Natural killer cell (primary cell): ENCODE measurements around the gene MRPS18C. TPM values are rescaled to one million over a fixed set of nuclear protein-coding genes. Genes with fewer than 3 reads are reported as not detected.
"Not testable (repeated sequence)": the region's sequence is repeated elsewhere in the genome, so short reads cannot be mapped to it uniquely, and the experiment has no call there.

Experiments
- ATAC-seq, 3 donors: fragments of 150-1000 bp in 2 of 3; fragments of 200-7000 bp in 1 of 3; cut with Tn5 transposase; 1 replicate in 1 of 3; 2 replicates in 2 of 3; pipeline ENCODE4 v1.10.0; 2021; ENCODE audit warnings: mild to moderate bottlenecking in 2 of 3, moderate library complexity in 2 of 3
- DNase-seq, 2 donors: peaks; one replicate each; pipeline versions ENCODE4 v3.0.0 to v3.0.0-alpha.2; 2013 to 2021; ENCODE audit warnings: mixed read lengths in 1 of 2
- H3K27ac ChIP-seq: one replicate; pipeline ENCODE4 v1.5.1; 2013; ENCODE audit warnings: mild to moderate bottlenecking, low read length
- H3K27me3 ChIP-seq: one replicate; pipeline ENCODE4 v1.6.1; 2013; ENCODE audit warnings: low read length; ENCODE audit not compliant: control insufficient read depth, insufficient read depth
- H3K36me3 ChIP-seq: one replicate; pipeline ENCODE4 v1.6.1; 2013; ENCODE audit warnings: low read length; ENCODE audit not compliant: control insufficient read depth, insufficient read depth
- H3K4me1 ChIP-seq: one replicate; pipeline ENCODE4 v1.6.1; 2013; ENCODE audit warnings: low read length; ENCODE audit not compliant: control insufficient read depth, insufficient read depth
- H3K4me3 ChIP-seq: one replicate; pipeline ENCODE4 v1.5.1; 2013; ENCODE audit warnings: low read length
- H3K9me3 ChIP-seq: one replicate; pipeline ENCODE4 v1.6.1; 2013; ENCODE audit warnings: low read length; ENCODE audit not compliant: control insufficient read depth, insufficient read depth
- H3K27ac Mint-ChIP-seq, 2 donors: one replicate each; pipeline ENCODE4 v1.8.0; 2022; ENCODE audit warnings: mild to moderate bottlenecking in 2 of 2, mixed read lengths in 2 of 2, moderate library complexity in 1 of 2
- H3K27me3 Mint-ChIP-seq, 2 donors: one replicate each; pipeline ENCODE4 v1.8.0; 2022; ENCODE audit warnings: low read depth in 2 of 2, mixed read lengths in 2 of 2
- H3K36me3 Mint-ChIP-seq: one replicate; pipeline ENCODE4 v1.8.0; 2022; ENCODE audit warnings: mixed read lengths
- H3K4me1 Mint-ChIP-seq, 2 donors: one replicate each; pipeline ENCODE4 v1.8.0; 2022; ENCODE audit warnings: mixed read lengths in 2 of 2
- H3K4me3 Mint-ChIP-seq: one replicate; pipeline ENCODE4 v1.8.0; 2022; ENCODE audit warnings: mild to moderate bottlenecking, moderate library complexity, mixed read lengths
- H3K9me3 Mint-ChIP-seq, 2 donors: one replicate each; pipeline ENCODE4 v1.8.0; 2022; ENCODE audit warnings: mixed read lengths in 2 of 2
- WGBS: methylation state at CpG from one replicate; pipeline ENCODE4 v1.1.7; 2013; ENCODE audit warnings: missing lambda C conversion rate; ENCODE audit not compliant: insufficient coverage; 5-methylcytosine and 5-hydroxymethylcytosine counted together
- intact Hi-C: fragments of 100-400 bp; cut with micrococcal nuclease; formaldehyde crosslinking; loops from one replicate; pipeline ENCODE4 v1.14.2; 2022
- total RNA-seq, 4 donors: library from RNA; stranded (reverse); fragments of 120-200 nt in 1 of 4; gene quantifications; one replicate each; pipeline versions ENCODE4 v1.2.3 to v1.2.4, GENCODE V29; 2013 to 2022
- TF ChIP-seq, protein P1 (sequence below): fragments of 200-600 bp; IDR thresholded peaks from one replicate; pipeline ENCODE4 v1.8.0; 2022; ENCODE audit warnings: antibody characterized with exemption

MRPS18C gene
- total RNA-seq, 3 donors from 2014 or later (not counting 1 experiment from before 2014, with no cell fraction given), result 14.4 to 26.0 (median 18.1) TPM

DNA sequence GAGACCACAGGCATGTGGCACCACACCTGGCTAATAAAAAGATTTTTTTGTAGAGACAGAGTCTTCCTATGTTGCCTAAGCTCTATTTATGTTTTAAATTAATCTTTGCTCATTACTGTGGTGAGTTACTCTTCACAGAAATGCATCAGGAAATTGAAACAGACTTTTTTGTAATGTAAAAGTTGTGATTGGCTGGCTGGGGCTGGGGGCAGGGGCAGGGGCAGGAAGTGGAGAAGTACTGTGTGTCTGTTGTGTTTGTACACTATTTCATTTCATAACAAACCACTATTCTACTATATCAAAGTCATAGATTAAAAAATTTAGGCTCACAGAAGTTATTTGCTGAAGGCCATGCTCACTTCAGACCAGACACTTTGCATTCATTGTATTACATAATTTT is 48.1 kb downstream of the MRPS18C start:
- Histone ChIP-seq H3K27ac (no peak overlapping the region), H3K4me3 (no peak overlapping the region), H3K27me3 (no peaks in the 10 kb centered on the region), H3K36me3 (no peaks in the 10 kb centered on the region), H3K9me3 (no peaks in the 10 kb centered on the region), H3K4me1 (no peaks in the 10 kb centered on the region)
- peak overlapping the region; percentile 15 to 42 for H3K27ac Mint-ChIP-seq
- peak in 1 of 2 donors; percentile 31 for DNase-seq
- ATAC-seq, result no peak
- H3K36me3 Mint-ChIP-seq, result no peaks in the 10 kb centered on the region
- H3K9me3 Mint-ChIP-seq, result no peaks in the 10 kb centered on the region
- H3K27me3 Mint-ChIP-seq, result no peaks in the 10 kb centered on the region
- TF ChIP-seq, protein P1, sequence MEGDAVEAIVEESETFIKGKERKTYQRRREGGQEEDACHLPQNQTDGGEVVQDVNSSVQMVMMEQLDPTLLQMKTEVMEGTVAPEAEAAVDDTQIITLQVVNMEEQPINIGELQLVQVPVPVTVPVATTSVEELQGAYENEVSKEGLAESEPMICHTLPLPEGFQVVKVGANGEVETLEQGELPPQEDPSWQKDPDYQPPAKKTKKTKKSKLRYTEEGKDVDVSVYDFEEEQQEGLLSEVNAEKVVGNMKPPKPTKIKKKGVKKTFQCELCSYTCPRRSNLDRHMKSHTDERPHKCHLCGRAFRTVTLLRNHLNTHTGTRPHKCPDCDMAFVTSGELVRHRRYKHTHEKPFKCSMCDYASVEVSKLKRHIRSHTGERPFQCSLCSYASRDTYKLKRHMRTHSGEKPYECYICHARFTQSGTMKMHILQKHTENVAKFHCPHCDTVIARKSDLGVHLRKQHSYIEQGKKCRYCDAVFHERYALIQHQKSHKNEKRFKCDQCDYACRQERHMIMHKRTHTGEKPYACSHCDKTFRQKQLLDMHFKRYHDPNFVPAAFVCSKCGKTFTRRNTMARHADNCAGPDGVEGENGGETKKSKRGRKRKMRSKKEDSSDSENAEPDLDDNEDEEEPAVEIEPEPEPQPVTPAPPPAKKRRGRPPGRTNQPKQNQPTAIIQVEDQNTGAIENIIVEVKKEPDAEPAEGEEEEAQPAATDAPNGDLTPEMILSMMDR, result no peak
- intact Hi-C loops, result no loop called here
- H3K4me3 Mint-ChIP-seq, result no peak overlapping the region
- H3K4me1 Mint-ChIP-seq, result peaks cover 6 to 9% of the 10 kb centered on the region in 2 donors

DNA sequence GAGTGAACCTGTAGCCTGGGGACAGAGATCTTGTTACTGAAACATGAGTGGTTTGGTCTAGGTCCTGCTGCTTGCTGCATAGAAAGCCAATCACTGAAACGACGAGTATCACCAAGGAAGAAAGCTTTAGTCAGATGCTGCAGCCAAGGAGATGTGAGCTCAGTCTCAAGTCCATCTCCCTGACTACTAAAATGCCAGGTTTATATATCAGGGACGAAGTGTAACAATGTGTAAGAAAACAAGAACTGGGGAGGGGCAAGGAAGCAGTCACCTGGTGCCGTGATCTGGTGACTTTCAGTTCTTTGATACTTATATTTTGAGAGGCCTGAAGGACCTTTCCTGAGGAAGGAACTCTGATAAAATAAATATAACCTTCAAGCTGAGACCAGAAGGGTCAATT is 48.6 kb downstream of the MRPS18C start:
- Histone ChIP-seq H3K27me3 (no peaks in the 10 kb centered on the region), H3K4me3 (no peak overlapping the region), H3K9me3 (no peaks in the 10 kb centered on the region), H3K27ac (no peak overlapping the region), H3K4me1 (no peaks in the 10 kb centered on the region), H3K36me3 (no peaks in the 10 kb centered on the region)
- peaks cover 6 to 14% of the 10 kb centered on the region in 2 donors for H3K4me1 Mint-ChIP-seq
- 81% methylated on average over 4 of the region's 4 CpGs for WGBS
- TF ChIP-seq, protein P1, result no peak
- no peak for ATAC-seq
- intact Hi-C loops, result no loop called here
- H3K36me3 Mint-ChIP-seq, result no peaks in the 10 kb centered on the region
- no peak for DNase-seq
- no peaks in the 10 kb centered on the region for H3K27me3 Mint-ChIP-seq
- no peaks in the 10 kb centered on the region for H3K9me3 Mint-ChIP-seq
- H3K4me3 Mint-ChIP-seq, result no peak overlapping the region
- peak overlapping the region; percentile 15 to 42 for H3K27ac Mint-ChIP-seq

DNA sequence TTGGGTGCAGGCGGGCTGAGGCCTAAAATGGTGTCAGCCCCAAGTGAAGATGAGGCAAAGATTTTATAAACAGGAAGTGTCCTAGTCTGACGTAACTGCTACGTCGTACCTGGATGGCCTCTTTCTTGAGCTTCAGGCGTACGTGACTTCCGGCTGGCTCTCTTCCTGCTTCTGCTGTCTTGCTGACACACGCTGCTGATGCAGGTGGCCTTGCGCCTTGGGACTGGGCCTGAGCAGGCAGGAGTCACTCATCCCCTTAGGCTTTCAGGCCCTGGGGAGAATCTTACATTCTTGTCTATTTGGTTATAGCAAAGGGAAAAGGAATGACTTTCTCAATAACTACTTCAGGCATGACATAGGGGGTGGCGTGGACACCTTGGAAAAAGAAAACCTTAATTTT is 49.1 kb downstream of the MRPS18C start:
- Mint-ChIP-seq H3K27ac (peak overlapping the region in 1 of 2 donors; percentile 15), H3K36me3 (no peaks in the 10 kb centered on the region), H3K27me3 (no peaks in the 10 kb centered on the region), H3K9me3 (no peaks in the 10 kb centered on the region), H3K4me3 (no peak overlapping the region), H3K4me1 (peaks cover 6 to 15% of the 10 kb centered on the region in 2 donors)
- DNase-seq (peak in 1 of 2 donors; percentile 18), ATAC-seq (no peak)
- 93% methylated on average over 10 of the region's 10 CpGs for WGBS
- intact Hi-C loops, result no loop called here
- Histone ChIP-seq H3K27me3 (no peaks in the 10 kb centered on the region), H3K27ac (no peak overlapping the region), H3K9me3 (no peaks in the 10 kb centered on the region), H3K4me1 (no peaks in the 10 kb centered on the region), H3K4me3 (no peak overlapping the region), H3K36me3 (no peaks in the 10 kb centered on the region)
- TF ChIP-seq, protein P1, result no peak

DNA sequence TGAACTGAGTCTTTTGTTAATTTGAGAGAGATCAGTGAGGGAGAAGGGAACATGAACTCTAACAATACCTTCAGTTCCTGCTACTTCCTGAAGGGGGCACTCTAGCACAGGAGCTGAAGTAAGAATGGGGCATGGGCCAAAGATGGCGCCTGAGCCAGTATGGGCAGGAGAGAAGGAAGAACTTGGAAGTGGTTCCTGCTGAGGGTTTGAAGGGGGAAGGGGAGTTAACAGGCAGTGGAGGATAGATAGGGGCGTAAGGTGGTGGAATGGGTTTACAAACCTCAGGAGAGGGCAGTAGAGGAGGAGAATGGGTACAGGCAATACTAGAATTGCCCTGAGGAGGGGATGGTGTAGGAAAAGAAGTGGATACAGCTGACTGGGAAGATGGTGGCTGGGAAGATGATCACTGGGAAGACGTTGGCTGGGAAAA is 53.3 kb downstream of the MRPS18C start:
- H3K9me3 ChIP-seq, H3K36me3 Mint-ChIP-seq, ATAC-seq, H3K4me1 ChIP-seq, H3K27me3 Mint-ChIP-seq, H3K4me3 ChIP-seq, H3K9me3 Mint-ChIP-seq, H3K27me3 ChIP-seq, H3K27ac ChIP-seq, H3K36me3 ChIP-seq, H3K27ac Mint-ChIP-seq, H3K4me3 Mint-ChIP-seq: not testable (repeated sequence)
- intact Hi-C loops, result loop anchor here (1.0 kb wide), 1 partner anchor 131 kb away; no protein-coding TSS in a partner anchor
- peaks cover 6 to 15% of the 10 kb centered on the region in 2 donors for H3K4me1 Mint-ChIP-seq
- peak in 1 of 2 donors; percentile 70 for DNase-seq
- TF ChIP-seq, protein P1, result peak; percentile 32
- WGBS, result 70% methylated on average over 3 of the region's 3 CpGs
